Type B pancreatic cell (in vitro differentiated cells): ENCODE data around the gene ZBTB47. TPM values are rescaled to one million over a fixed set of nuclear protein-coding genes. Genes with fewer than 3 reads are reported as not detected.

ENCODE experiments used
- DNase-seq: peaks from one replicate; pipeline ENCODE4 v3.0.0; 2021; ENCODE audit warnings: mixed read lengths; ENCODE audit not compliant: unreplicated experiment; ENCODE audit errors: extremely low spot score
- H3K27ac Mint-ChIP-seq: 2 replicates; pipeline ENCODE4 v1.8.0; 2021; ENCODE audit warnings: mild to moderate bottlenecking, mixed read lengths
- H3K27me3 Mint-ChIP-seq: 2 replicates; pipeline ENCODE4 v1.8.0; 2021; ENCODE audit warnings: mixed read lengths
- H3K36me3 Mint-ChIP-seq: 2 replicates; pipeline ENCODE4 v1.8.0; 2021; ENCODE audit warnings: mixed read lengths
- H3K4me1 Mint-ChIP-seq: one replicate; pipeline ENCODE4 v1.8.0; 2021; ENCODE audit warnings: mixed read lengths; ENCODE audit not compliant: unreplicated experiment
- H3K4me3 Mint-ChIP-seq: 2 replicates; pipeline ENCODE4 v1.8.0; 2021; ENCODE audit warnings: mild to moderate bottlenecking, mixed read lengths
- H3K9me3 Mint-ChIP-seq: 2 replicates; pipeline ENCODE4 v1.8.0; 2021; ENCODE audit warnings: mixed read lengths
- total RNA-seq: library from RNA; stranded (reverse); gene quantifications from 2 replicates; pipeline ENCODE4 v1.2.1, GENCODE V29; 2021; ENCODE audit warnings: low replicate concordance
- TF ChIP-seq, protein P1 (sequence below): fragments of 200-600 bp; sonication (generic); conservative IDR thresholded peaks from 2 replicates; pipeline ENCODE4 v1.5.0; 2021; ENCODE audit warnings: antibody characterized with exemption, mild to moderate bottlenecking

Gene ZBTB47
- total RNA-seq, 1 donor from 2014 or later, result 8.1 TPM

- DNase-seq, result no peak
- no peaks in the 10 kb centered on the region for H3K36me3 Mint-ChIP-seq
- no peaks in the 10 kb centered on the region for H3K4me1 Mint-ChIP-seq
- TF ChIP-seq, protein P1, sequence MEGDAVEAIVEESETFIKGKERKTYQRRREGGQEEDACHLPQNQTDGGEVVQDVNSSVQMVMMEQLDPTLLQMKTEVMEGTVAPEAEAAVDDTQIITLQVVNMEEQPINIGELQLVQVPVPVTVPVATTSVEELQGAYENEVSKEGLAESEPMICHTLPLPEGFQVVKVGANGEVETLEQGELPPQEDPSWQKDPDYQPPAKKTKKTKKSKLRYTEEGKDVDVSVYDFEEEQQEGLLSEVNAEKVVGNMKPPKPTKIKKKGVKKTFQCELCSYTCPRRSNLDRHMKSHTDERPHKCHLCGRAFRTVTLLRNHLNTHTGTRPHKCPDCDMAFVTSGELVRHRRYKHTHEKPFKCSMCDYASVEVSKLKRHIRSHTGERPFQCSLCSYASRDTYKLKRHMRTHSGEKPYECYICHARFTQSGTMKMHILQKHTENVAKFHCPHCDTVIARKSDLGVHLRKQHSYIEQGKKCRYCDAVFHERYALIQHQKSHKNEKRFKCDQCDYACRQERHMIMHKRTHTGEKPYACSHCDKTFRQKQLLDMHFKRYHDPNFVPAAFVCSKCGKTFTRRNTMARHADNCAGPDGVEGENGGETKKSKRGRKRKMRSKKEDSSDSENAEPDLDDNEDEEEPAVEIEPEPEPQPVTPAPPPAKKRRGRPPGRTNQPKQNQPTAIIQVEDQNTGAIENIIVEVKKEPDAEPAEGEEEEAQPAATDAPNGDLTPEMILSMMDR, result no peak
- peaks cover 7% of the 10 kb centered on the region for H3K27me3 Mint-ChIP-seq
- no peak overlapping the region for H3K4me3 Mint-ChIP-seq
- no peaks in the 10 kb centered on the region for H3K9me3 Mint-ChIP-seq
- no peak overlapping the region for H3K27ac Mint-ChIP-seq
Observed at GRCh38 chr3:42710323-42711021, 57.0 kb downstream of the ZBTB47 start.

GRCh38 chr3:42711491-42712343 lies 58.2 kb downstream of the ZBTB47 start:
- no peaks in the 10 kb centered on the region for H3K4me1 Mint-ChIP-seq
- H3K36me3 Mint-ChIP-seq, result no peaks in the 10 kb centered on the region
- no peak overlapping the region for H3K27ac Mint-ChIP-seq
- no peak overlapping the region for H3K4me3 Mint-ChIP-seq
- peaks cover 7% of the 10 kb centered on the region for H3K27me3 Mint-ChIP-seq
- H3K9me3 Mint-ChIP-seq, result no peaks in the 10 kb centered on the region
- DNase-seq, result peak; percentile 37
- TF ChIP-seq, protein P1, result no peak

GRCh38 chr3:42712344-42712648 lies 58.8 kb downstream of the ZBTB47 start:
- no peak overlapping the region for H3K4me3 Mint-ChIP-seq

DNA sequence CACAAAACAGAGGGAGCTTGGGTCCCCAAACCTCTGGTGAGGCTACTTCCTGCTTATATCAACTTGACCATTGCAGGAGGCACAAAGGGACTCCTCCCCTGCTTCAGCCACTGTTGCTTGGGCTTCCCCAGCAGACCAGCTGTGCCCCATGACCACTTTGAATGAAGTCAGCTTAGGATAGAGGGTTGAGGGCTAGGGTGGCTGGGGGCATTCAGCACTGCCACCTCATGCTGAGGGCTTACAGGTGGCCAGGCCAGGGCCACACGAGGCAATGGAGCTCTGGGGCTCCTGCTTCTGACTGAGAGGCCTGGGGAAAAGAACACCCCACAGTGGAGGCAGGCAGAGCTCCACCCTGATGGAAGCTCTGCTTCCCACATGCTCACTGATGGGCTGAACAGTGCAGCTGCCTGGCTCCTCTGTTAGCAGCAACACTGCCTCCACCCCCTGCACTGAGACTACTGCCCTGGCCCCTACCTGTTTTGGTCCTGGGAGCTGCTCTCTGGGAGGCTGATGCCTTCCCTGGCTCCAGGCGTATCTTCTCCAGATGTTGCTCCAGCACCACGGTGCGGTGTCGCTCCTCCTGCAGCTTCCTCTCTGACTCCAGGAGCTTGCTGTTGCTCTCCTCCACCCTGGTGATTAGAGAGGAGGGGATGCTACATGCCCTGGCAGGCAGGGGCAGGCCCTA lies 59.3 kb downstream of the ZBTB47 start:
- H3K4me1 Mint-ChIP-seq, result no peaks in the 10 kb centered on the region
- peak; percentile 52 for DNase-seq
- H3K4me3 Mint-ChIP-seq, result no peak overlapping the region
- TF ChIP-seq, protein P1, result no peak
- peaks cover 7% of the 10 kb centered on the region for H3K27me3 Mint-ChIP-seq
- H3K36me3 Mint-ChIP-seq, result no peaks in the 10 kb centered on the region
- H3K9me3 Mint-ChIP-seq, result no peaks in the 10 kb centered on the region
- H3K27ac Mint-ChIP-seq, result no peak overlapping the region

More at GRCh38 chr3:42712344-42712648, 58.8 kb downstream of the ZBTB47 start:
- TF ChIP-seq, protein P1, result no peak
- no peak overlapping the region for H3K27ac Mint-ChIP-seq
- H3K36me3 Mint-ChIP-seq, result no peaks in the 10 kb centered on the region
- peak; percentile 44 for DNase-seq
- no peaks in the 10 kb centered on the region for H3K4me1 Mint-ChIP-seq
- H3K27me3 Mint-ChIP-seq, result peaks cover 7% of the 10 kb centered on the region
- no peaks in the 10 kb centered on the region for H3K9me3 Mint-ChIP-seq

DNA sequence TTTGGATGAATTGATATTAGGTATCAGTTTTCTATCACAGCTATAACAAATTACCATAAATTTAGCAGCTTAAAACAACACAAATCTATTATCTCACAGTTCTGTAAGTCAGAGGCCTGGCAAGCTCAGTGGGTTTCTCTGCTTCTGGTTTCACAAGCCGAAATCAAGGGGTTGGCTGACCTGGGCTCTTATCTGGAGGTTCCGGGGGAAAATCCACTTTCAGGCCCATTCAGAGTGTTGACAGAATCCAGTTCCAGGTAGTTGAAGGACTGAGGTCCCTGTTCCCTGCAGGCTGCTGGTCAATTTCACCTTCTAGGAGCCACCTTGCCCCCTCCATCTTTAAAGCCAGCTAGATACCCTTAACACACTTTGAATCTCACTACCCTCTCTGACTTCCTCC lies 60.2 kb downstream of the ZBTB47 start:
- Mint-ChIP-seq H3K27ac (no peak overlapping the region), H3K4me3 (no peak overlapping the region), H3K27me3 (peaks cover 7% of the 10 kb centered on the region), H3K9me3 (no peaks in the 10 kb centered on the region), H3K36me3 (no peaks in the 10 kb centered on the region), H3K4me1 (no peaks in the 10 kb centered on the region)
- DNase-seq, result no peak
- TF ChIP-seq, protein P1, result no peak
